KBM-7 (cell line): ENCODE measurements around the gene NRG3.
"Not testable (repeated sequence)": the region's sequence is repeated elsewhere in the genome, so short reads cannot be mapped to it uniquely, and the experiment has no call there.

ENCODE experiments used
- DNase-seq: peaks from one replicate; pipeline ENCODE4 v3.0.0-alpha.2; 2015
- in situ Hi-C: fragments of 300-500 bp; cut with MboI; formaldehyde crosslinking; loops from 2 replicates; pipeline ENCODE4 v1.14.3; 2020; ENCODE audit warnings: low sequenced_read_pairs, low pct_unique_long_range_greater_than_20kb, mixed read lengths

Gene NRG3

DNA sequence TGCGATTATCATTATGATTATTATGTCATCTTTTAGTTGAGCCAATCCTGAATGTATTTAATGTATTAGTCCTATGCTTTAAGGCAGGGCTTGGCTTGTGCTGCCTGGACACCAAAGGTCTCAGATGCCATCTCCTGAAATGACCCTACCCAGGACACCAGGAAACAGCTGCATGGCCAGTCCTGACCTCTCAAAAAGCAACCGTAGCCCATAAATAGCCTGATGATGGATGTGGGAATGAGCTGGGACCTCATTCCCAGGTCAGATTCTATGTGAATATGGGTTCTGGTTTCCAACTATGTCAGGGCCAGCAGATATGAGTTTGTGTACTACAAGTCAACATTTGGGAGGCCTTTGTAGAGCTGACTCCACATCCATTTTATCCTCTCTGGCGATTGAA, 438.4 kb downstream of the NRG3 start:
- no peak for DNase-seq
- in situ Hi-C loops: no loop called here

DNA sequence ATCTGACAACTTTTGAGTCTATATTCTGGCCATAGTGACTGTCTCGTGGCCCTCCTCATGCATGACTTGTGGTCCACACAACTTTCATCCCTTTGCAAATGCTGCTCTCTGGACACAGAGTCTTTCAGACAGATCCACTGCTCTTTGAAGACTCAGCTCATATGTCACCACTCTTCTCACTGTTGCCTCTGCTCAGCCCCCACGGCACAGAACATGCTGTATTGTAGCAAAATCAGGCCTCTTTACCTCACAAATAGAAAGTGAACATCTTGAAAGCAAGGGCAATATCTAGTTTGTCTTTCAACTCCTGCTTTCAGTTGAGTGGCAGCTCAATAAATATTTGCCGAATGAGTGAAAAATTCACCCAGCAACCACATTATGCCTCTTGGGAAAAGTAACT, 443.5 kb downstream of the NRG3 start:
- in situ Hi-C loops: no loop called here
- no peak for DNase-seq

DNA sequence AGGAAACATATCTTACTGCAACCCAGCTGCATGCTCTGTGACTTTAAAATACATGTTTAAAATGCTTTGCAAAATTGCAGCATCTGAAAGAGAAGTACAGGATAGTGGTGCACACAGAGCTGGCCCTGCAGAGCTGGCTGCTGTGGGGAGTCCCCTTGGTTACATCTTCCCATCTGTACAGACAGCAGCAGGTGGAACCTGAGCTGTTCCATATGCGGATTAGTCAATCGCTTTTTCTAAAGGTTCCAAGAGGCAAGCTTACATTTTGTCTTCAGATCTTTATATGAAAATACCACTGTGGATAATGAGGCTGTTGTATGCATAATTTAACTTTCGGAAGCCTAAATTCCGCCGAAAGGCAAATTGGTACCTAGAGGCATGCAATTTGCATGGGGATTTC, 444.1 kb downstream of the NRG3 start:
- in situ Hi-C loops: no loop called here
- no peak for DNase-seq

DNA sequence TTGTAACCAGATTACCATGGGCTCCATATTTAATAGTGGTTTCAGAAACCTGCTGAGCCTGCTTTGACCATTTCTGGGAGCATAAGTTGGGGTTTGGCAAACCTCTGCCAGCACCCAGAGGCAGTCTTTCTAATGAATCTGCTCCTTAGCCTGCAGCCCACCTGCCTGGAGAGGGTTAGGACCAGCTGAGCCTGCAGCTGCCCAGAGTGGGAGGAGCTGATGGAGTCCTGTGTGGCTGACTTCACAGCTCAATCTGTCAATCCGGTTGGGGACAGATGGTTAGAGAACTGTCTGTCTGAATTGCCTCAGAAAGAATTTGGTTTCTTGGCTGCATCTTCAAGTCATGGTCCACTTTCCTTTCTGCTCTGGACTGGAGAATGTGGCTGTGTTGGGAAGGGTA, 444.6 kb downstream of the NRG3 start:
- no peak for DNase-seq

DNA sequence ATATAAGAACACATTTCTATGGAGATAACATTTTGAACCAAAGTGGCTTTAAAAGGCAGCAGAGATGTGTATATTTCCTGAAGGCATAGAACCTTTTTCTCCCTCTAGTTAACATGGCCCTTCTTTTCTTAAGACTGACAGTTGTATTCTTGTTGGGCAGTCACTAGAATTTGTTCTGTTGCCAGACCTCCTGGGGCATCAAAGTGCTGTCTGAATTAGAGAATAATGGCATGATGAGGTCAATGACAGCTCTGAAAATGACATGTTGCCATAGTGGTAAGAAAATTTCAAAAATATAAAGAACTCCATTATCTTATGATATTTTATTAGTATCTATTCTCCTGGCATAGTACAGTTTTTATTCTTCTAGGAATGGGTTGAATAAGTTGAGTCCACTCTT, 446.7 kb downstream of the NRG3 start:
- in situ Hi-C loops: no loop called here
- no peak for DNase-seq

More for the DNA sequence above, 444.6 kb downstream of the NRG3 start:
- in situ Hi-C loops: no loop called here

DNA sequence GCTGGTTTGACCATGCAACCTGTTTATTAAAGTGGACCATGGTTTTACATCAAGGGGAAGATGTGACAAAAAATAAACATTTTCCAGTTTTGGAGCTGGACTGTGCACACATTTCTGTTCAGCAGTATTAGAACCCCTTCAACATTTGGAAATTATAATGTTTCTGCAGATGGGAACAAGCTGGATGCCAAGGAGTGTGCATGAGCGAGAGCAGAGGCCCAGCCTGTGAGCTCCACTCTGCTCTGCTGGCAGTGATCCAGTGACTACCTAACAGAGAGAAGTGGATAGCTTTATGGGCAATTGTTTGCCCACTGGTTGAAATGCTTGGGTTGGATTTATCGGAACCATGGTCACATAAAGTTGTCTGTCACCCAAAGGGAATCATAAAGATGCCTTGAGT, 456.7 kb downstream of the NRG3 start:
- DNase-seq: no peak
- in situ Hi-C loops: no loop called here

DNA sequence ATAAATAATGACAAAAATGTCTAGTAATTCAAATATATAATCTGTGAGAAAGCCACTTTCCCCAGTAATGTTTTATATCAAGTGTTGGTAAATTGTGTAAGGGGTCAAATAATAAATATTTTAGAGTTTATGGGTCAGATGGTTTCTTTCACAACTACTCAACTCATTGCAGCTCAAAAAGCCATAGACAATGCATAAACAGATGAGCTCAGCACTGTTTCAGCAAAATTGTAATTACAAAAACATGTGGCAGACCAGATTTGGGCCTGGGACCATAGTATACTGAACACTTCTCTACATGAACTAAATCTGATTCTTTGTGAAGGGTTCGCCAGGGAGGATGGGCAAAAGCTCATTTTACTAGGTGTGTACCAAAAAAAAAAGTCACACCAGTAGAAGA, 460.8 kb downstream of the NRG3 start:
- DNase-seq: no peak
- in situ Hi-C loops: no loop called here

DNA sequence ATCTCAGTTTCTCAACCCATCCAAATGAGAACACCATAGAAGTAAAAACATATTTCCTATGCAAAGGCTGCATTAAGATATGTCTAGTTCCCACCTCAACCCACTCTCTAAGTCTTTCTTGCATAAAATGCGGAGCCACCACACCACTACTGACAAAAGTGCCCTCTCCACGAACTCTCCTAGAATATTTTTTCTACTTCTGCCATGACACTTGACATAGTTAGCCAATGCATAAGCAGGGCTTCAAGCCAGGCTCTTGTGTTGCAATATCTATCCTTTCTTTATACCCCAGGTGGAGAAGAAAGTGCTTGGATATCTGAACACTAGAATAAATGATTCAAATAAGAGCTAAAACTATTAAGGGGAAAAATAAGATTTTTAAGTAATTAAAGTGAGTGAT, 465.2 kb downstream of the NRG3 start:
- DNase-seq: no peak
- in situ Hi-C loops: no loop called here

DNA sequence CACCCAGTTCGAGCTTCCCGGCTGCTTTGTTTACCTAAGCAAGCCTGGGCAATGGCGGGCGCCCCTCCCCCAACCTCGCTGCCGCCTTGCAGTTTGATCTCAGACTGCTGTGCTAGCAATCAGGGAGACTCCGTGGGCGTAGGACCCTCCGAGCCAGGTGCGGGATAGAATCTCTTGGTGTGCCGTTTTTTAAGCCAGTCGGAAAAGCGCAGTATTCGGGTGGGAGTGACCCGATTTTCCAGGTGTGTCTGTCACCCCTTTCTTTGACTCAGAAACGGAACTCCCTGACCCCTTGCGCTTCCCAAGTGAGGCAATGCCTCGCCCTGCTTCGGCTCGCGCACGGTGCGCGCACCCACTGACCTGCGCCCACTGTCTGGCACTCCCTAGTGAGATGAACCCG, 474.6 kb downstream of the NRG3 start:
- DNase-seq, in situ Hi-C loops: not testable (repeated sequence)

DNA sequence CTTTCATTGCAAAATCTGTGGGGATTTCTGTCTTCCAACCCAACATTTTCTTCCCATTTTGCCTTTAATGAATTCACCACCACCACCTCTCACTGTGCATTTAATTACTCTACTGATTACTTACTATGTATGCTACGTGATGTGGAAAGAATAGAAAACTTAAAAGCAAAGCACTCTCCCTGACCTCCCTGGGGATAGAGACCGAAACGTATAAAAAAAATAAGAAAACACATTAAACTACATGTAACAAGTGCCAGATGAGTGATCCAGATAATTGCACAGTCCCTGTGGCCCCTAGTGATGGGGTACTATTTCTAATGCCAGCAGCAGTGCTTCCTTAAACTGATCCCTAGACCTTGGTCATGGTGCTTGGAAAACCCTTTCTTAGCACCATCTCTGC, 478.4 kb downstream of the NRG3 start:
- DNase-seq: no peak
- in situ Hi-C loops: no loop called here

DNA sequence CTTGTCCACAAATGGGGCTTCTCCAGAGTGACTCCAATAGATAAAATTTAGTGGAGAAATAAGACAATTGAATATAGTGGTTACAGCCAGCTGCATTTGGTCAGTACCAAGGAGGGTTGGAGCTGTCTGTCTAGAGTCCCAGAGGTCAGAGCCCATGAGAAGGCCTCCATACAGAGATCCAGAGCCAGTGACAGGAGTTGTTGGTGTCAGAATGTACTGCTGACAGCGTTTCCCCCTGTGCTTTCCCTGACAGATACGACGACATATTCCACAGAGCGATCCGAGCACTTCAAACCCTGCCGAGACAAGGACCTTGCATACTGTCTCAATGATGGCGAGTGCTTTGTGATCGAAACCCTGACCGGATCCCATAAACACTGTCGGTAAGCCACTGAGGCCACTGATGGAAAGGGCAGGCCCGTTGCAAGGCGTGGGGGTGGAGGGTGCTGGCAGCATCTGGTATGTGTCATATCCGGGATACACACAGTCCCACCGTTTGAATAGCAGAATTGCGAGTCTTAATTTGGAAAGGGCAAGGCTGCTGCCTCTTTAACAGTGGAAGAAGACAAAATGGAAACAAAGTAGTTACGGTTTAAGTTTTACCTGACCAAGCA, 483.6 kb downstream of the NRG3 start:
- DNase-seq: no peak
- in situ Hi-C loops: no loop called here

DNA sequence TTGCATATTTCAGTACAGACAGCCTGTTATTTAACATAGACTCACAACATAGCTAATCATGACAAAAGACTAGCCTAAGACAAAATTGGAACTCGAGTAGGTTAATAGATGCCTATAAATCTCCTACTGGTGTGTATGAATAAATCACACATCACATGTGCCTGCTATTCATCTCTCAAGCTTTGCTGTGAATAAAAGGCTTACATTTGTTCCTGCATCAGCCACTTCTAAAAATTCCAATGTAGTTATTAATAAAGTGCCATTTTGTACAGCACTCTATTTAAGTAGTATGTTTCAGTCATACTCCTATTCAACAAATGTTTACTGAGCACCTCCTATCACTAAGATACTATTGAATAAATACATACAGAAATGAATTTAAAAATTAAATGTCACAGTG, 486.3 kb downstream of the NRG3 start:
- in situ Hi-C loops: no loop called here
- DNase-seq: no peak

DNA sequence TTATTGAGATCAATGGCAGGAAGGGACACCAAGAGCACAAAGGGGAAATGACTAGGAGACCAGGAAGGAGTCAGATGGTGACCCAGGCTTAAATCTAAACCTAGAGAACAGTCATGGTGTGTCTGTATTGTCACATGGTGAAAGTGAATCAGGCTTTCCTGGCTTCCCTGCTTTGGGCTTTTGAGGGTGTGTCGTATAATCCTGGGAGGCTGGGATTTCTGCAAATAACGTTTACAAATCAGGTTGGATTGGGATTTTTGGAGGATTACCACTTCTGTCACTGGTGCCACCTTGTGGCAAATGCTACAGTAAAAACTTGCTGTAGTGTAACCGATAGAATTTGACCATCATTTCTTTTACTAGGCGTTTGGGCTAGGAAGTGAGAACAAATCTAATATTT, 502.6 kb downstream of the NRG3 start:
- DNase-seq: no peak
- in situ Hi-C loops: no loop called here

DNA sequence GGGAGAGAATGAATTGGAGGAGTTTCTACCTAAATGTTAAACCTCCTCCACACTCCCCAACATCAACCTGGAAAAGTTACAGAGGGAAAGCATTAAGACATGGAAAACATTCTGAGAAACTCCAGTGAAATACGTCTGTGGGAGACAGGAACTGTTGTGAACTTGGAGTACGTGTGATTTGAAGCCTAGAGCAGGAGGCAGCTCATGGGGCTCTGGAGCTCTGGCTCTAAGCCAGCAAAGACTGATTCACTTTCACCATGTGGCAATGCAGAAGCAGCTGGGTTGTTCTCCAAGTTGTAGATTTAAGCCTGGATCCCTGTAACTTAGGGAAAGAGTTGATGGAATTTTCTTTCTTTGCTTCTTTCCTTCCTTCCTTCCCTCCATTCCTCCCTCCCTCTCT, 503.2 kb downstream of the NRG3 start:
- in situ Hi-C loops: no loop called here
- no peak for DNase-seq

DNA sequence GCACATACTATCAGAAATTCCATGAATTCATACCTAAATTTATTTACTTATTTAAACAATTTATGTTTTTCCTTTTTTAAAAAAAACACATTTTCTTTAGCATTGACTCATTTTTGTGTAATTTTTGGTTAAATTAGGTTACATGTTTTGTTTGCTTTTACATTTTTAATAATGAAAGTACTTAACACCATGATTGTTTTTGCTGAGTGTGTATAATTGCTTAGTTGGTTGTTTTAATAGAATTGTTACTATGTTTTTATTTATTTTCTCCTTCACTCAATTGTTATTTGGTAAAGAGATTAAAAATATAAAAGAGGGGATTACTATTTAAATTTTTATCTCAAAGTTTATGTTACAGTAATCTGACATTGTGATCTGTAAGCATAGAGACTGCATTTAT, 508.4 kb downstream of the NRG3 start:
- in situ Hi-C loops: no loop called here

DNA sequence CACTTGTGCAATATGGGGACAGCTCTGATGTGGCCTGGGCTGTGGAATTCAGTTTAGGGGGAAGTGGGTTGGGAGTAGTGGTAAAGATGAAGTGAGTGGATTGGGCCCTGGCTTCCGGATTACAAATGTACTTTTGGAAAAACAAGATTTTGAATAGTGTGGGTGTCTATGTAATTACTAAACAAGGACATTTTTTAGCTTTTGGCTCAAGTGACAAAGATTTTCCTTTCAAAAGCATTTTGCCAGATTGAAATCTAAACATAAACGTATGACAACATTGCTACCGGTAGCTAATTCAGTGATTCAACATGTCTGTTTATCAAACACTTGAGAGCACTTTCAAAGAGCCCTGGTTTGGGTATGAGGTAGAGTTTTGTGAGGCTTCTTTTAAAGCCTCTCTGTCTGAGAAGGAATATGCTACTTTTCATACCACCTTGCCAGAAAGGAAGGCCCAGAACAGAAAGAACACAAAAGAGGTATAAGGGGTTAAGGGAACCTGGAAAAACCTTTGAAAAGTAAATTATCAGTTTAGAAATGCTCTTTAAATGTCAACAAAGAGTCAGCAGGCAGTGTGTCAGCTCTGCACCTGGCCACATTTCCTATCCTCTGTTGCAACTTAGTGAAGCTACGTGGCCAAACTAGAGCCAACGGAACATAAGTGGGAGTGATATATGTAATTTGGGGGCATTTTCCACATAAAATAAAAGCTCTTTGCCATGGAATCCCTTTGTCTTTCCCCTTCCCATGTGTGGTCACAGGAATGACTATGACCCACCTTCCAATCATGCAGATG, 516.1 kb downstream of the NRG3 start:
- no peak for DNase-seq
- in situ Hi-C loops: no loop called here

More for the DNA sequence above, 508.4 kb downstream of the NRG3 start:
- DNase-seq: no peak

DNA sequence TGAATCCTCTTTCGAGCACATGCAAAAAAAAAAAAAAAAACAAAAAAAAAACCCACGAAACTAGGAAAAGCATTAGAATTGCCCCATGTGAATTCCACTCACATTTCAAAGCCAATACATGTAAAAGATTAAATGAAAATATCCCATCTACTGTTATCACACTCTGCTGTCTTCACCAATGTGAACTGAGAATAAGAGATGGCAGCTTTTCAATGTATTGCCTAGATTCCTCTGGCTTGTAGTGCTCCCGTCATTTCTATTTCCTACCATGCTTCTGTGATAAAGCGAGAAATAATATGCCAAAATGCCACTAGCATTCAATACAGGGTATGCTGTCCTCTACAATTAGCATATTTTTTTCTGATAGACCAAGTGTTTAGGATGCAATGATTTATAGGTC, 517.0 kb downstream of the NRG3 start:
- DNase-seq: no peak
- in situ Hi-C loops: no loop called here

DNA sequence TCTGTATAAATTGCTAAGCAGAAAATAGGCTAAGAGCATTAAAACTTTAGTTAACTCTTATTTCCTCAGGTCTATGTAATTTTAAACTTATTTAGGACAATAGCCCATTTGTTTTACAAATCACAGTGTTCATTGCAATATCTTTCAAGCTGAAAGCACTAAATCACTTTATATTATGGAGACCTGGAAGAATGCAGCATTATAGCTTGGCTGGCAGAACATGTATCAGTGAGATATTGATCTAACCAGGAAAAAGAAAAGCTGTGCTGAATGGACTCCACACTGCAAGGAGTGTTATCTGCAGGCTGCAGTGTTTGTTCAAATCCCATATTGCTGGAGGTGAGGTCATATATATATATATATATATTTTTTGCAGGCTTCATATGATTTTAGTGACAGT, 517.5 kb downstream of the NRG3 start:
- in situ Hi-C loops: no loop called here
- DNase-seq: no peak

DNA sequence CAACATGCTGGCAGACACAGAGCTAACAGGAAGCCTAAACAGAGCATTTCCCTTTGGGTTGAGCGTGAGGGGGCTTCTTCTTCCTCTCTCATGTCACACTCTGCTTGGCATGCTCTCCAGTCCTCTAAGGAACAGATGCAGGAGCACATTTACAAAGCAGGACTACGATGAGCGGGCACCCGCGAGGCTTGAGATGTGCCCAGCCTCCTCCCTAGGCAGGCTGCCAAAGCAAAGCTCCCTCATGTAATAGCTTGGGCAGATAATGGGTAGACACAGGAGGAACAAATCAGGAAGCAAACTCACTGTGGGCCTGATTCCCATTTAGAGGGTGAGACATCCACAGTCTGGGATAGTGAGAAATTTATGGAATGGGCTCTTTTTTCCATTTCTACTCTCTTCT, 519.1 kb downstream of the NRG3 start:
- in situ Hi-C loops: no loop called here
- no peak for DNase-seq

DNA sequence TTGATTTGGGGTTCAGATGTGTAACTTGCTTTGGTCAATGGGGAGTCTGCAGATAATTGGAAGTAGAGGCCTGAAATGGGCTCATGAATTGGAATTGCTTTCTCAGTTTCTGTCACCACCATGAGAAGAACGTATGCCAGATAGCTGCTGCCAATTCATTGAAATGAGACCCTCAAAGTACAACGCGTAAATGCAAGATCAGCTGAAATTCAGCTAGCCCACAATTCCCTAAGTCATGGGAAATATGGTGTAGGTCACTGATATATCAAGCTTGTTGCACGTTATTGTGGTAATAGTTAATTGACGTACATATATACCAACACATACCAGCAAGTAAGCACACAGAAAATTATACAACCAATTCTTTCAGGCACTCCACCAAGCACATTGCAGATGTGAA, 520.0 kb downstream of the NRG3 start:
- DNase-seq: no peak
- in situ Hi-C loops: no loop called here

DNA sequence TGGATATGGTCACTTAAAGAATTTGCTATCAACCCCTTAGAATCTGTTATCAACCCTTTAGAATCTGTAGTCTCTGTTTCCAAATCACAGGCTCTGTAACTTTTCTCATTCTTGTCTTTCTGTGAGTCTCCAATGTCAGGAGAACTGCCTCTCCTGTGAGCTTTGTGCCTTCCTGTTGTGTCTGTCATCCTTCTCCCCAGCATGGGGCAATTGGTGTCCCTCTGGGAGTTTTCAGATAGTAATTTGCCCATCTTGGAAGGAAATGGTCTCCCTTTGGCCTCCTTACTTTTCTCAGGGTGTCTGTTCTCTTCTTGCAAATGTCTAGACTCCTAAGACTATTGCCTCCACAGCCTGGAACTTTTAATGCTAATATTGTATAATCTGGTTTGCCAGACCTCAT, 521.9 kb downstream of the NRG3 start:
- DNase-seq: no peak
- in situ Hi-C loops: no loop called here
